Measurements from ENCODE around the gene DRC1. TPM values are rescaled to one million over a fixed set of nuclear protein-coding genes. Genes with fewer than 3 reads are reported as not detected.
A peak's percentile ranks its signal among the peaks of the same experiment; 100 is the strongest.
"Not testable (repeated sequence)": the region's sequence is repeated elsewhere in the genome, so short reads cannot be mapped to it uniquely, and the experiment has no call there.

DRC1 gene
- not detected for total RNA-seq

- DNase-seq (ENCODE audit: low spot score) (no peak), ATAC-seq (ENCODE audit: low FRiP score) (peak; percentile 23)
- TF ChIP-seq CTCF (IDR thresholded peaks at IDR 0.05): no peak
Observed at GRCh38 chr2:26401739-26402541, at the start of gene DRC1. Gene DRC1 (plus strand): TSS chr2:26401920. CDS start chr2:26401990, 70 bp downstream.

- no peak for TF ChIP-seq CTCF (IDR thresholded peaks at IDR 0.05)
- ATAC-seq (ENCODE audit: low FRiP score) (no peak), DNase-seq (ENCODE audit: low spot score) (no peak)
Observed at GRCh38 chr2:26352892-26353291, 48.8 kb upstream of the DRC1 start.

GRCh38 chr2:26354469-26354868 lies 47.3 kb upstream of the DRC1 start:
- not testable (repeated sequence) for ATAC-seq (ENCODE audit: low FRiP score); DNase-seq (ENCODE audit: low spot score)

GRCh38 chr2:26355038-26355995 lies 46.4 kb upstream of the DRC1 start:
- peak; percentile 61 for ATAC-seq (ENCODE audit: low FRiP score)
- no peak for DNase-seq (ENCODE audit: low spot score)
- no peak for TF ChIP-seq CTCF (IDR thresholded peaks at IDR 0.05)

- DNase-seq (ENCODE audit: low spot score) (no peak), ATAC-seq (ENCODE audit: low FRiP score) (no peak)
- TF ChIP-seq CTCF (IDR thresholded peaks at IDR 0.05): no peak
Observed at GRCh38 chr2:26356111-26356510, 45.6 kb upstream of the DRC1 start.

GRCh38 chr2:26356771-26357170 lies 44.9 kb upstream of the DRC1 start:
- no peak for TF ChIP-seq CTCF (IDR thresholded peaks at IDR 0.05)
- DNase-seq (ENCODE audit: low spot score): no peak
- no peak for ATAC-seq (ENCODE audit: low FRiP score)

GRCh38 chr2:26359886-26360473 lies 41.7 kb upstream of the DRC1 start:
- TF ChIP-seq CTCF (IDR thresholded peaks at IDR 0.05): no peak
- DNase-seq (ENCODE audit: low spot score) (no peak), ATAC-seq (ENCODE audit: low FRiP score) (no peak)
